Measurements from ENCODE around the gene ACAA1. TPM values are rescaled to one million over a fixed set of nuclear protein-coding genes. Genes with fewer than 3 reads are reported as not detected.

ACAA1 gene
- total RNA-seq, 1 experiment from 2014 or later: 44.3 TPM

DNA sequence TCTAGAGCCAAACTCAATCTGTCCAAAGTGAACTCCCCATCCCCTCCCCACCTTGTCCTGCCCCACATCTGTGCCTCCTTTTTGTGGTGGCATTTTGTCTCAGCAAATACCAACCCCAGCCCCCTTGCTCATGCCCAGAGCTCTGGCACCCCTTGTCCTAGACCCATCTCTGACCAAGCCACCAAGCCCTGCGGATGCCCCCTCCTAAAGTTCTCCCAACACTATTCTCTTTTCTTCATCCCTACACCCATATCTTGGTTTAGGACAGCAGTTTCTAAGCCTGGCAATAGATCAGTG, 17.7 kb downstream of the ACAA1 start:
- no peak overlapping the region for H2BK20ac ChIP-seq (ENCODE audit: low read depth, low read length, poor library complexity, severe bottlenecking)
- no peak overlapping the region for H3K18ac ChIP-seq (ENCODE audit: insufficient read length, low read depth, low read length)
- no peak overlapping the region for H4K91ac ChIP-seq (ENCODE audit: insufficient read length, low read depth, low read length)
- H4K5ac ChIP-seq (ENCODE audit: insufficient read length, low read depth, low read length): no peak overlapping the region
- no peak overlapping the region for H3K27ac ChIP-seq (ENCODE audit: insufficient read length, low read depth, low read length)
- no peak overlapping the region for H4K8ac ChIP-seq (replicated peaks; ENCODE audit: insufficient read length, low read depth, low read length)
- Mint-ChIP-seq H3K36me3 (ENCODE audit: insufficient read depth in 1 of 3, low read depth in 3 of 3) (peaks cover 19 to 57% (median 33%) of the 10 kb centered on the region in 3 experiments; a peak in 6 of 7 replicates), H3K27ac (no peak overlapping the region), H3K27me3 (ENCODE audit: low read depth) (peaks cover 15% of the 10 kb centered on the region), H3K4me1 (peaks cover 0 to 3% of the 10 kb centered on the region in 2 experiments; a peak in 1 of 4 replicates), H3K9me3 (no peaks in the 10 kb centered on the region; a peak in 1 of 5 replicates), H3K4me3 (no peak overlapping the region; a peak in 1 of 5 replicates)
- no peak overlapping the region for H3K23ac ChIP-seq (ENCODE audit: insufficient read length, low read depth, low read length)
- WGBS (ENCODE audit: extremely low coverage, insufficient read length, low lambda C conversion rate): no CpG with 5 or more reads among the region's 1 CpG
- H3K4me2 ChIP-seq (ENCODE audit: insufficient read depth, insufficient read length, low read length): no peak overlapping the region
- no peaks in the 10 kb centered on the region for H4K20me1 ChIP-seq (ENCODE audit: control insufficient read depth, insufficient read depth, insufficient read length)
- H2AK5ac ChIP-seq (ENCODE audit: insufficient read length, low read length): no peak overlapping the region
- no peak overlapping the region for H2AFZ ChIP-seq (ENCODE audit: low read length)
- no peak overlapping the region for H3K4ac ChIP-seq (ENCODE audit: low read depth, low read length)
- no peak overlapping the region for H3T11ph ChIP-seq (ENCODE audit: low read length)
- no peak overlapping the region for H3K14ac ChIP-seq (ENCODE audit: insufficient read depth, low read length)
- H3K4me1 ChIP-seq (ENCODE audit: insufficient read depth, low read length): no peaks in the 10 kb centered on the region
- no peak overlapping the region for H3K9ac ChIP-seq (ENCODE audit: extremely low read depth, insufficient read length, low read length)
- H2BK15ac ChIP-seq (ENCODE audit: low read depth, low read length): no peak overlapping the region
- H2BK12ac ChIP-seq (ENCODE audit: insufficient read length, low read depth, low read length): no peak overlapping the region
- no peaks in the 10 kb centered on the region for H3K9me3 ChIP-seq (ENCODE audit: control insufficient read depth, low read depth, low read length)
- no peaks in the 10 kb centered on the region for H3K23me2 ChIP-seq (ENCODE audit: insufficient read length, low read depth, low read length, poor library complexity, severe bottlenecking)
- H3K27me3 ChIP-seq (ENCODE audit: insufficient read depth, low read length): no peaks in the 10 kb centered on the region
- H2BK120ac ChIP-seq (ENCODE audit: low read depth, low read length, poor library complexity, severe bottlenecking): no peak overlapping the region
- no peak overlapping the region for H3K56ac ChIP-seq (ENCODE audit: insufficient read length, low read depth, low read length)
- H2BK5ac ChIP-seq (ENCODE audit: insufficient read length, low read length): no peak overlapping the region
- H3K79me1 ChIP-seq (ENCODE audit: insufficient read depth, low read depth, low read length, poor library complexity, severe bottlenecking): no peaks in the 10 kb centered on the region
- no peaks in the 10 kb centered on the region for H3K79me2 ChIP-seq (ENCODE audit: insufficient read depth, low read length)
- DNase-seq: no peak
- no peak for TF ChIP-seq CTCF (conservative IDR thresholded peaks at IDR 0.05)
